Measurements from ENCODE around the gene ADAMTSL1.

ADAMTSL1 gene

GRCh38 chr9:18829873-18830272 is 355.9 kb downstream of the ADAMTSL1 start:
- H3K4me3 ChIP-seq (ENCODE audit: low read length), result no peak overlapping the region
- no peak for DNase-seq (ENCODE audit: low read depth)
- no peak for TF ChIP-seq CTCF (conservative IDR thresholded peaks at IDR 0.05; ENCODE audit: low read depth, low read length)

- H3K4me3 ChIP-seq (ENCODE audit: low read length), result no peak overlapping the region
- no peak for DNase-seq (ENCODE audit: low read depth)
- no peak for TF ChIP-seq CTCF (conservative IDR thresholded peaks at IDR 0.05; ENCODE audit: low read depth, low read length)
Measured at GRCh38 chr9:18834740-18835361, 360.9 kb downstream of the ADAMTSL1 start.

- no peak overlapping the region for H3K4me3 ChIP-seq (ENCODE audit: low read length)
- TF ChIP-seq CTCF (conservative IDR thresholded peaks at IDR 0.05; ENCODE audit: low read depth, low read length), result no peak
- no peak for DNase-seq (ENCODE audit: low read depth)
Measured at GRCh38 chr9:18837402-18837801, 363.4 kb downstream of the ADAMTSL1 start.

- DNase-seq (ENCODE audit: low read depth), result no peak
- H3K4me3 ChIP-seq (ENCODE audit: low read length), result no peak overlapping the region
- no peak for TF ChIP-seq CTCF (conservative IDR thresholded peaks at IDR 0.05; ENCODE audit: low read depth, low read length)
Measured at GRCh38 chr9:18847576-18848275, 373.8 kb downstream of the ADAMTSL1 start.

GRCh38 chr9:18848657-18849056 is 374.7 kb downstream of the ADAMTSL1 start:
- TF ChIP-seq CTCF (conservative IDR thresholded peaks at IDR 0.05; ENCODE audit: low read depth, low read length), result no peak
- no peak for DNase-seq (ENCODE audit: low read depth)
- no peak overlapping the region for H3K4me3 ChIP-seq (ENCODE audit: low read length)

- no peak for DNase-seq (ENCODE audit: low read depth)
- no peak overlapping the region for H3K4me3 ChIP-seq (ENCODE audit: low read length)
- no peak for TF ChIP-seq CTCF (conservative IDR thresholded peaks at IDR 0.05; ENCODE audit: low read depth, low read length)
Measured at GRCh38 chr9:18849270-18849669, 375.3 kb downstream of the ADAMTSL1 start.
